Neural progenitor cell (in vitro differentiated cells): ENCODE measurements around the gene MTR. TPM values are rescaled to one million over a fixed set of nuclear protein-coding genes. Genes with fewer than 3 reads are reported as not detected.

Experiments
- DNase-seq: peaks from one replicate; pipeline ENCODE4 v3.0.0-alpha.2; 2016; ENCODE audit warnings: low spot score
- H2AFZ ChIP-seq: fragments of 200-600 bp; sonication (generic); replicated peaks from 2 replicates; pipeline ENCODE4 v1.6.1; 2016; ENCODE audit warnings: antibody characterized with exemption
- H3F3A ChIP-seq: fragments of 200-600 bp; sonication (generic); 2 replicates; pipeline ENCODE4 v1.6.1; 2016; ENCODE audit warnings: antibody characterized with exemption, low read depth
- H3K27ac ChIP-seq: fragments of 200-600 bp; sonication (generic); 2 replicates; pipeline ENCODE4 v1.5.1; 2016; ENCODE audit warnings: mild to moderate bottlenecking
- H3K27me3 ChIP-seq: fragments of 200-600 bp; sonication (generic); 2 replicates; pipeline ENCODE4 v1.6.1; 2016; ENCODE audit warnings: mild to moderate bottlenecking, moderate library complexity
- H3K36me3 ChIP-seq: fragments of 200-600 bp; sonication (generic); 2 replicates; pipeline ENCODE4 v1.5.1; 2016
- H3K4me1 ChIP-seq: fragments of 200-600 bp; sonication (generic); 2 replicates; pipeline ENCODE4 v1.6.1; 2016; ENCODE audit warnings: mixed run types
- H3K4me2 ChIP-seq: fragments of 200-600 bp; sonication (generic); 2 replicates; pipeline ENCODE4 v1.6.1; 2016
- H3K4me3 ChIP-seq: fragments of 200-600 bp; sonication (generic); 2 replicates; pipeline ENCODE4 v1.5.1; 2016
- H3K79me2 ChIP-seq: fragments of 200-600 bp; sonication (generic); 2 replicates; pipeline ENCODE4 v1.6.1; 2016; ENCODE audit warnings: low read depth
- H3K9ac ChIP-seq: fragments of 200-600 bp; sonication (generic); 2 replicates; pipeline ENCODE4 v1.6.1; 2016
- H3K9me3 ChIP-seq: fragments of 200-600 bp; sonication (generic); 2 replicates; pipeline ENCODE4 v1.5.1; 2016; ENCODE audit warnings: low read depth
- H4K20me1 ChIP-seq: fragments of 200-600 bp; sonication (generic); 2 replicates; pipeline ENCODE4 v1.6.1; 2016; ENCODE audit warnings: low read depth
- H3K27ac Mint-ChIP-seq: 3 replicates; pipeline ENCODE4 v1.8.0; 2021; ENCODE audit warnings: mixed read lengths
- H3K27me3 Mint-ChIP-seq: 2 replicates; pipeline ENCODE4 v1.8.0; 2022; ENCODE audit warnings: low read depth, mild to moderate bottlenecking, inconsistent platforms, moderate library complexity, mixed read lengths; ENCODE audit not compliant: insufficient read depth
- H3K36me3 Mint-ChIP-seq: 3 replicates; pipeline ENCODE4 v1.8.0; 2021; ENCODE audit warnings: mixed read lengths
- H3K4me1 Mint-ChIP-seq: 3 replicates; pipeline ENCODE4 v1.8.0; 2021; ENCODE audit warnings: mixed read lengths
- H3K4me3 Mint-ChIP-seq: 3 replicates; pipeline ENCODE4 v1.8.0; 2021; ENCODE audit warnings: mild to moderate bottlenecking, moderate library complexity, mixed read lengths
- H3K9me3 Mint-ChIP-seq: 3 replicates; pipeline ENCODE4 v1.8.0; 2020; ENCODE audit warnings: mixed read lengths
- EZH2 ChIP-seq: fragments of 200-600 bp; sonication (generic); IDR thresholded peaks from 2 replicates; pipeline ENCODE4 v1.6.1; 2017; ENCODE audit warnings: antibody characterized with exemption, mild to moderate bottlenecking, moderate library complexity
- EZH2phosphoT487 ChIP-seq: fragments of 200-600 bp; sonication (generic); IDR thresholded peaks from 2 replicates; pipeline ENCODE4 v1.6.1; 2017; ENCODE audit warnings: antibody characterized with exemption
- total RNA-seq: library from RNA; depleted of rRNA; stranded (reverse); fragments of >200 nt; gene quantifications from 2 replicates; pipeline ENCODE4 v1.2.3, GENCODE V29; 2015; ENCODE audit warnings: low replicate concordance
- TF ChIP-seq, protein P1 (sequence below): fragments of 200-600 bp; sonication (generic); IDR thresholded peaks from 2 replicates; pipeline ENCODE4 v1.5.1; 2017; ENCODE audit warnings: antibody characterized with exemption, mild to moderate bottlenecking

Gene MTR
- total RNA-seq, 1 donor from 2014 or later, result 27.3 TPM

DNA sequence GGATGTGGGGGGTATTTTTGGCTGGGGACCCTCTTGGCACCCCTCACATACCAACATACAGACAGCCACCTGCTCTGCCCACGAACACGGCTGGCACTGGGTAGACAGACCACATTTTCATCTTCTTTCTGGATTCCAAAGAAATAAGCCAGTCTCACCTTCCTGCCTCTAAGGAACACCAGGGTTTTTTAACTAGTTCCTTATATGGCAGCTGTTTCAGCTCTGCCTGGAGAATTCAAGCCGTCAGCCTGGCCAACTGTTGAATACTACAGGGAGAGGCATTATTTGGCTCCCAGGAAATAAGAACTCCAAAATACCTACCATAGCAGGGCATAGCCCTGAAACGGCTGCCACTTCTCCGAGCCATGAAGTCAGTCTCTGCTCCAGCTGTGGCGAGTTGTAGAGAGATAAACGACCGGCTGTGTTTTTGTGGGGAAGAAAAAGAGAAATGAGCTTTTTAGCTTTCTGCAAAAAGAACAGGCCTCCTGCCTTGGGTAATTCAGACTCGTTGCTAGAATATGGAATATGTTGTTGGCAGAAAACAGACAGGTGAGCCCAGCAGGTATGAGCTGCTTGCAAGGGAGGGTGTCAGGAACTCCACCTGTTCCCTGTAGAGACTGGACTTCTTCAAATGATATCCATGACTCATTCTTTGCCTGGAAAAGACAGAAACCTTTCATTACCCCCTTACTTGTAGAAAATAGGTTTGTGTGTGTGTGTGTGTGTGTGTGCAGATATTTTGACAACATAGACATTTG is 157.3 kb downstream of the MTR start:
- H3K4me3 ChIP-seq, result no peak overlapping the region
- H3K9ac ChIP-seq, result no peak overlapping the region
- no peaks in the 10 kb centered on the region for H3K9me3 ChIP-seq
- peaks cover 2% of the 10 kb centered on the region for H3K27me3 Mint-ChIP-seq
- peak overlapping the region; percentile 39 for H3K4me2 ChIP-seq
- no peaks in the 10 kb centered on the region for H4K20me1 ChIP-seq
- DNase-seq, result peak; percentile 30
- peaks cover 20% of the 10 kb centered on the region for H3K4me1 Mint-ChIP-seq
- TF ChIP-seq EZH2 (no peak), EZH2phosphoT487 (no peak)
- TF ChIP-seq, protein P1, sequence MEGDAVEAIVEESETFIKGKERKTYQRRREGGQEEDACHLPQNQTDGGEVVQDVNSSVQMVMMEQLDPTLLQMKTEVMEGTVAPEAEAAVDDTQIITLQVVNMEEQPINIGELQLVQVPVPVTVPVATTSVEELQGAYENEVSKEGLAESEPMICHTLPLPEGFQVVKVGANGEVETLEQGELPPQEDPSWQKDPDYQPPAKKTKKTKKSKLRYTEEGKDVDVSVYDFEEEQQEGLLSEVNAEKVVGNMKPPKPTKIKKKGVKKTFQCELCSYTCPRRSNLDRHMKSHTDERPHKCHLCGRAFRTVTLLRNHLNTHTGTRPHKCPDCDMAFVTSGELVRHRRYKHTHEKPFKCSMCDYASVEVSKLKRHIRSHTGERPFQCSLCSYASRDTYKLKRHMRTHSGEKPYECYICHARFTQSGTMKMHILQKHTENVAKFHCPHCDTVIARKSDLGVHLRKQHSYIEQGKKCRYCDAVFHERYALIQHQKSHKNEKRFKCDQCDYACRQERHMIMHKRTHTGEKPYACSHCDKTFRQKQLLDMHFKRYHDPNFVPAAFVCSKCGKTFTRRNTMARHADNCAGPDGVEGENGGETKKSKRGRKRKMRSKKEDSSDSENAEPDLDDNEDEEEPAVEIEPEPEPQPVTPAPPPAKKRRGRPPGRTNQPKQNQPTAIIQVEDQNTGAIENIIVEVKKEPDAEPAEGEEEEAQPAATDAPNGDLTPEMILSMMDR, result no peak
- H2AFZ ChIP-seq, result peak overlapping the region; percentile 51
- H3K9me3 Mint-ChIP-seq, result peaks cover 2% of the 10 kb centered on the region
- no peak overlapping the region for H3K27ac Mint-ChIP-seq
- H3K27me3 ChIP-seq, result no peaks in the 10 kb centered on the region
- no peaks in the 10 kb centered on the region for H3K36me3 Mint-ChIP-seq
- H3K4me3 Mint-ChIP-seq, result no peak overlapping the region
- H3K36me3 ChIP-seq, result no peaks in the 10 kb centered on the region
- peaks cover 25% of the 10 kb centered on the region for H3K4me1 ChIP-seq
- H3F3A ChIP-seq, result peaks cover 23% of the 10 kb centered on the region
- H3K27ac ChIP-seq, result no peak overlapping the region
- H3K79me2 ChIP-seq, result no peaks in the 10 kb centered on the region

GRCh38 chr1:236953151-236953700 is 158.1 kb downstream of the MTR start:
- Histone ChIP-seq H3K9me3 (no peaks in the 10 kb centered on the region), H3K4me3 (no peak overlapping the region), H3K4me2 (peak overlapping the region; percentile 1), H2AFZ (no peak overlapping the region), H4K20me1 (no peaks in the 10 kb centered on the region), H3K36me3 (no peaks in the 10 kb centered on the region), H3F3A (peaks cover 23% of the 10 kb centered on the region), H3K9ac (no peak overlapping the region), H3K79me2 (no peaks in the 10 kb centered on the region), H3K4me1 (peaks cover 25% of the 10 kb centered on the region), H3K27me3 (no peaks in the 10 kb centered on the region), H3K27ac (no peak overlapping the region)
- H3K27ac Mint-ChIP-seq, result no peak overlapping the region
- H3K4me1 Mint-ChIP-seq, result peaks cover 18% of the 10 kb centered on the region
- peaks cover 4% of the 10 kb centered on the region for H3K27me3 Mint-ChIP-seq
- DNase-seq, result peak; percentile 27
- H3K4me3 Mint-ChIP-seq, result no peak overlapping the region
- H3K36me3 Mint-ChIP-seq, result no peaks in the 10 kb centered on the region
- H3K9me3 Mint-ChIP-seq, result peaks cover 2% of the 10 kb centered on the region
- TF ChIP-seq EZH2 (no peak), EZH2phosphoT487 (no peak)
- TF ChIP-seq, protein P1, result no peak

Other genes with a start within 250 kb of the MTR start
- gene HEATR1, start 190.8 kb upstream of the MTR start, total RNA-seq, result 45.2 and 54.9 TPM in 2 replicates
- gene ACTN2, start 108.8 kb upstream of the MTR start, total RNA-seq, result 0.52 and 0.81 TPM in 2 replicates
- gene MT1HL1, start 209.1 kb downstream of the MTR start, total RNA-seq, result not detected in 2 replicates
- 0.28 and 0.90 TPM in 2 replicates for gene RYR2, start 246.9 kb downstream of the MTR start, total RNA-seq